CD4-positive, alpha-beta T cell treated with Interleukin-12 subunit alpha and Interleukin-12 subunit beta, for 1 hour (primary cell): ENCODE data around the gene FGGY.

Source experiments
- DNase-seq: peaks from one replicate; pipeline ENCODE4 v3.0.0-alpha.2; 2020

The FGGY gene

GRCh38 chr1:59316497-59317128 lies 19.7 kb downstream of the FGGY start:
- DNase-seq = no peak

GRCh38 chr1:59317343-59317742 lies 20.4 kb downstream of the FGGY start:
- no peak for DNase-seq

- no peak for DNase-seq
Observed at GRCh38 chr1:59317780-59318179, 20.9 kb downstream of the FGGY start.

- no peak for DNase-seq
Observed at GRCh38 chr1:59318271-59318860, 21.5 kb downstream of the FGGY start.

- no peak for DNase-seq
Observed at GRCh38 chr1:59322394-59322793, 25.5 kb downstream of the FGGY start.

GRCh38 chr1:59322814-59323213 lies 25.9 kb downstream of the FGGY start:
- no peak for DNase-seq

- no peak for DNase-seq
Observed at GRCh38 chr1:59323879-59324278, 27.0 kb downstream of the FGGY start.

GRCh38 chr1:59328353-59328752 lies 31.5 kb downstream of the FGGY start:
- DNase-seq = no peak

- DNase-seq = no peak
Observed at GRCh38 chr1:59329412-59330053, 32.6 kb downstream of the FGGY start.

- DNase-seq = no peak
Observed at GRCh38 chr1:59331686-59332620, 35.1 kb downstream of the FGGY start.

- DNase-seq = no peak
Observed at GRCh38 chr1:59332983-59333382, 36.1 kb downstream of the FGGY start.

GRCh38 chr1:59333626-59334277 lies 36.9 kb downstream of the FGGY start:
- DNase-seq = no peak

- no peak for DNase-seq
Observed at GRCh38 chr1:59340411-59341307, 43.8 kb downstream of the FGGY start.

GRCh38 chr1:59342801-59343575 lies 46.1 kb downstream of the FGGY start:
- no peak for DNase-seq

- DNase-seq = no peak
Observed at GRCh38 chr1:59343576-59343840, 46.6 kb downstream of the FGGY start.

- no peak for DNase-seq
Observed at GRCh38 chr1:59345221-59345620, 48.3 kb downstream of the FGGY start.

- no peak for DNase-seq
Observed at GRCh38 chr1:59346429-59346828, 49.5 kb downstream of the FGGY start.

- DNase-seq = no peak
Observed at GRCh38 chr1:59349101-59349500, 52.2 kb downstream of the FGGY start.

- DNase-seq = no peak
Observed at GRCh38 chr1:59350521-59350920, 53.6 kb downstream of the FGGY start.

- no peak for DNase-seq
Observed at GRCh38 chr1:59352065-59352464, 55.2 kb downstream of the FGGY start.

GRCh38 chr1:59353453-59353852 lies 56.6 kb downstream of the FGGY start:
- DNase-seq = no peak
